HK-2 (cell line): ENCODE data around the gene SCARF2.
"Not testable (repeated sequence)": the region's sequence is repeated elsewhere in the genome, so short reads cannot be mapped to it uniquely, and the experiment has no call there.

ENCODE experiments used
- DNase-seq: peaks from one replicate; pipeline ENCODE4 v3.0.0-alpha.2; 2018; ENCODE audit not compliant: unreplicated experiment

Gene SCARF2

GRCh38 chr22:20392983-20393704 is 44.5 kb downstream of the SCARF2 start:
- DNase-seq: no peak

GRCh38 chr22:20392365-20392881 is 45.2 kb downstream of the SCARF2 start:
- DNase-seq: not testable (repeated sequence)

DNA sequence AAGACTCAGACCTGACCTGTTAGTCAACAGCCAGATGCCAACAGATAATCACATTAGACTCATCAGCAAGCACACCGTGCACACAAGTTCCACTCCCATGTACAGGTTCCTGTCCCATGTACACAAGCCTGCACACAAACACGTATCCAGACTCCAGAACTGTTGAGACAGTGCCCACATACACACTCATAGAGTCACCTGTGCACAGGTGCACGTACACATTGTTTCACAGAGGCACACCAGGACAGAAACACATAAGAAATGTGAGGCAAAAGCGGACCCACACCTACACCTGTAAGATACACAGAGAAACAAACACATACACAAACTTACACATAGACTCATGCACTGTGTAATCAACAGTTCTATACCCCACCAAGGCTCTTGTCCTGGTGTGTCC is 46.4 kb downstream of the SCARF2 start:
- DNase-seq: no peak

- DNase-seq: no peak
Measured at GRCh38 chr22:20390394-20390907, 47.2 kb downstream of the SCARF2 start.

DNA sequence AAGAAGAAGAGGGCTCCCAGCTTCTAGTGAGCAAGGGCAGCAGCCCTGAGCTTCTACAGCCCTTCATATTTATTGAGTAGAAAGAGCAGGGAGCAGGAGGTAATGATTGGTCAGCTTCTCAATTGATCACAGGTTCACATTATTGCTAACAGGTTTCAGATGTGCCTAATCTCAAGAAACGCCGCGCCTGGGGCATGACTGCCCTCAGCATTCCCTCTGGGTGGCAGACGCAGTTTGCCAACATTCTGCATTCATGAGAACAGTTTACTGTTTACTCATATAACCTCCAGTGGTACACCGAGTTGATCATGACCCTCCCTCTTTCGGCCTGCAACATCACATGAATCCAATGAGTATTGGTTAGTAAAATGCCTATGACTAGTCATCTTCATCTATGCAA is 48.3 kb downstream of the SCARF2 start:
- DNase-seq: no peak

DNA sequence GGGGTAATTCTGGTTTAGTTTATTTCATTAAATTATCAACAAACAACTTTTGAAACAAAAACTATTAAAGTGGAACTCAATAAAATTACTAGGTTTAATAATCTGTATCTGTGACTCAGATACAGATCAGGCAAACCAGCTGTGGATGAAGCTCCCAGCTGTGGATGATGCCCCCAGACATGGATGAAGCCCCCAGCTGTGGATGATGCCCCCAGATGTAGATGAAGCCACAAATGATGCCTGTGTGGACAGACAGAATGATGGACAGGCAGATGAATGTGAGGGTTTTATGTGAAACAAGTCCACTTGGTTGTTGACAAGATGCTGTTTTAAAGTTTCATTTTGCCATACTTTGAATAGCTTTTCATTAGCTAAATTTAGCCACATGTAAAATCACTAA is 49.4 kb downstream of the SCARF2 start:
- no peak for DNase-seq

- no peak for DNase-seq
Measured at GRCh38 chr22:20386972-20387371, 50.7 kb downstream of the SCARF2 start.

DNA sequence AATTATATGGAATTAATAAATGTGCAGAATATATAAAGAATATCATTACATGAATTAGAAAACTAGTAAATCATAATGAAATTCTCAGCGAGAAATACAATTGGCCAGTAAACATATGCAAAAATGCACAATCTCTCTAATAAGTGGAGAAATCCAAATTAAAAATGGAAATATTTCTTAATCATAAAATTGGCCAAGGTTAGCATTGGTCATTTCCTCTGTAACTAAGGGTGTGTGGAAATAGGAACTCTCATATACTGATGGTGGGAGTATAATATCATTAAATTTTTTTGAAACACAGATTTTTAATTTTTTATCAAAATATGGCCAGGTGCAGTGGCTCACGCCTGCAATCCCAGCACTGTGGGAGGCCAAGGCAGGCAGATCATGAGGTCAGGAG is 51.3 kb downstream of the SCARF2 start:
- no peak for DNase-seq

DNA sequence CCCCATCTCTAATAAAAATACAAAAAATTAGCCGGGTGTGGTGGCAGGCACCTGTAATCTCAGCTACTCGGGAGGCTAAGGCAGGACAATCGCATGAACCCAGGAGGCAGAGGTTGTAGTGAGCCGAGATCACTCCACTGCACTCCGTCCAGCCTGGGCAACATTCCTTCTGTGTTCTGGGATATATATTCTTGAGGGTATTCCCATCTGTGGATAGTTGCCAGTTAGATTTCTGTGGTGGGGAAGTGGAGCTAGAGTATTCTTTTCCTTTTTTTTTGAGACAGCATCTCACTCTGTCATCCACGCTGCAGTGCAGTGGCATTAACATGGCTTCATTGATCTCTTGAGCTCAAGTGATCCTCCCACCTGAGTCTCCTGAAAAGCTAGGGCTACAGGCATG is 52.8 kb downstream of the SCARF2 start:
- no peak for DNase-seq

DNA sequence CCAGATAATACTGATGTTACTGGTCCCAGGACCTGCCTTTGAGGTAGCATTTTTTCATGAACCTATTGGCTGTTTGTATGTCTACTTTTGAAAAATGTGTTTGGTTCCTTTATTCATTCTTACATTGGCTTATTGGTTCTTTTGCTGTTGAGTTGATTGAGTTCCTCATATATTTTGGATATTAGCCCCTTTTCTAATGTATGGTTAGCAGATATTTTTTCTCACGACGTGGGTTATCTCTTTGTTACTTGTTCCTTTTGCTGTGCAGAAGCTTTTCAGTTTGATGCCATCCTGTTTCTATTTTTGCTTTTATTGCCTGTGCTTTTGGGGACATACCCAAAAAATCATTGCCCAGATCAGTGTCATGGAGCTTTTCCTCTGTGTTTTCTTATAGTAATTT is 53.5 kb downstream of the SCARF2 start:
- DNase-seq: no peak

GRCh38 chr22:20383538-20383937 is 54.1 kb downstream of the SCARF2 start:
- no peak for DNase-seq

DNA sequence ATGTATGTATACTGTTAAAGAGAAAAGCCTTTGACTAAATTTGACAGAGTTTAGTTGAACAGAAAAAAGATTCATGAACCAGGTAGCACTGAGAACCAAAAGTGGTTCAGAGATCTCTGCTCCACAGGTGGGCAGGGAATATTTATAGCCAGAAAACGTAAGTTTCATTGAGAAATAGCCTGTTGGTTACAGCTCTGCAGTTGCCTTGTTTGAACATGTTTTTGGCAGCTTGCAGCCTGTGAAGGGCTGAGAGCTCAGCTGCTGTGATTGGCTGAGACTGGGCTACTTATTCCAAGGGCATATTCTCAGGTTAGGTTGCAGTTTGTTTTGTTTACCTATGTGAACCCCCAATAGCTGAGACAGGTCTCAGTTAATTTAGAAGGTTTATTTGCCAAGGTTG is 57.1 kb downstream of the SCARF2 start:
- DNase-seq: no peak

DNA sequence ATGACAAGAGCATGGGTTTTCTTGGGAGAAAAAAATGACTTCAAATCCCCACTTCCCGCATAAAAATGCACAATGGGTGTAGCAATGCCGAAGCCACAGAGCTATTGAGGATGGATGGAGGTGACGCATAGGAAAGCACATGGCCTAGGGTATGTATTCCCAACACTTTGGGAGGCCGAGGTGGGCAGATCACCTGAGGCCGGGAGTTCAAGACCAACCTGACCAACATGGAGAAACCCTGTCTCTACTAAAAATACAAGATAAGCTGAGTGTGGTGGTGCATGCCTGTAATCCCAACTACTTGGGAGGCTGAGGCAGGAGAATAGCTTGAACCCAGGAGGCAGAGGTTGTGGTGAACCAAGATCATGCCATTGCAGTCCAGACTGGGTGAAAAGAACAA is 58.9 kb downstream of the SCARF2 start:
- DNase-seq: not testable (repeated sequence)

- DNase-seq: no peak
Measured at GRCh38 chr22:20378110-20378509, 59.5 kb downstream of the SCARF2 start.

GRCh38 chr22:20376983-20377382 is 60.6 kb downstream of the SCARF2 start:
- not testable (repeated sequence) for DNase-seq

DNA sequence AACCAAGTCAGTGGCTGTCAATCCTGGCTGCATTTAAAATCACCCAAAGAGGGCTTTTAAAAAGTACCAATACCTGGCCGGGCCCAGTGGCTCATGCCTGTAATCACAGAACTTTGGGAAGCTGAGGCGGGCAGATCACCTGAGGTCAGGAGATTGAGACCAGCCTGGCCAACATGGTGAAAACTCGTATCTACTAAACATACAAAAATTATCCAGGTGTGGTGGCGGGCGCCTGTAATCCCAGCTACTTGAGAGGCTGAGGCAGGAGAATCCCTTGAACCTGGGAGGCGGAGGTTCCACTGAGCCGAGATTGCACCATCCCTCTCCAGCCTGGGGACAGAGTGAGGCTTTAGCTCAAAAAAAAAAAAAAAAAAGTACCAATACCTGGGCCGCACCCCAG is 61.3 kb downstream of the SCARF2 start:
- DNase-seq: not testable (repeated sequence)
